ENCODE data around the gene ANKRD20A1.
"Not testable (repeated sequence)": the region's sequence is repeated elsewhere in the genome, so short reads cannot be mapped to it uniquely, and the experiment has no call there.

The ANKRD20A1 gene

DNA sequence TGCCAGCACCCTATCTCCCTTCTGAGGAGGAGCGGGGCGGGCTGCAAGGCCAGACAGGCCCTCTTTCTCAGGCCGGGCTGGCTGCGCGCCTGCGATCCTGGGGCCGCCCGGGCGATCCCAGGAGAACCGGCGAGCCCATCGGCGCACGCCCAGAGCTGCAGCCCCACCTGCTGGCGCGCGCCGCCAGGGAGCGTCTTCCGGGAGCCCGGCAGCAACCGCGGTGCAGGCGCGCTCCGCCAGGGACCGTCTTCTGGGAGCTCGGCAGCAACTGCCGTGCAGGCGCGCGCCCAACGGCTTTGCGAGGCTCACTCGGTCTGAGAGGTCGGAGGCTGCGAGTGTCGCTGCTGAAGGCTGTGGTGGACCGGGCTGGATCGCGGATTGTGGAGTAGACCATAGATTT, at the start of gene ANKRD20A1:
ANKRD20A1 (plus strand) TSS at position 61 of the 400 bp plus-strand sequence. CDS start 496 bp downstream, outside the sequence.
- DNase-seq: not testable (repeated sequence)

DNA sequence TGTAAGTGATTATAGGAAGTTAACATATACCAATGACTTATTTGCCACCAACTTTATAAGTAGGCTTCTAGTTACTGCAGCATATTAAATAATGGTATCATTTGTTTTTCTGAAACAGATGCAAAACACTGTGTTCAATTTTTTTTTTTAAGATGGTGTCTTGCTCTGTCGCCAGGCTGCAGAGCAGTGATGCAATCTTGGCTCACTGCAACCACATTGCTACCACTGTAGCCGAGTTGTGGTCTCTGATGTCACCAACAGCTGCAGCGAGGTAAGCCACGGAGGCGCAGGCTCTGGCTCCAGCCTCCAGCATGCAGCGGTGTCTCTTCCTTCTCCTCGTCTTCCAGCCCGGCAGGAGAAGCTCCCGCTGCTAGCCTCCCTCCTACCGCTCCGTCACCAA, 26.6 kb upstream of the ANKRD20A1 start:
- DNase-seq: not testable (repeated sequence)

All from cortex of kidney (tissue), 1 donor.